HEK293T (cell line): ENCODE measurements around the gene RAC3.

Experiments
- BHLHE40 ChIP-seq: fragments of 450-650 bp; IDR thresholded peaks from 2 replicates; pipeline ENCODE4 v1.6.1; 2016; ENCODE audit warnings: mild to moderate bottlenecking, moderate library complexity, borderline replicate concordance
- ELF4 ChIP-seq: fragments of 450-650 bp; IDR thresholded peaks from 2 replicates; pipeline ENCODE4 v1.6.1; 2017; ENCODE audit warnings: antibody characterized with exemption
- FOXK2 ChIP-seq: fragments of 450-650 bp; IDR thresholded peaks from 2 replicates; pipeline ENCODE4 v1.6.1; 2016; ENCODE audit warnings: mild to moderate bottlenecking
- FOXM1 ChIP-seq: fragments of 450-650 bp; IDR thresholded peaks from 2 replicates; pipeline ENCODE4 v1.6.1; 2017; ENCODE audit warnings: mild to moderate bottlenecking, borderline replicate concordance
- HDGF ChIP-seq: fragments of 450-650 bp; IDR thresholded peaks from 2 replicates; pipeline ENCODE4 v1.6.1; 2017; ENCODE audit warnings: antibody characterized with exemption, borderline replicate concordance
- L3MBTL2 ChIP-seq: fragments of 450-650 bp; conservative IDR thresholded peaks from 2 replicates; pipeline ENCODE4 v1.6.1; 2016; ENCODE audit warnings: mild to moderate bottlenecking
- LEF1 ChIP-seq: fragments of 450-650 bp; IDR thresholded peaks from 2 replicates; pipeline ENCODE4 v1.6.1; 2017; ENCODE audit warnings: mild to moderate bottlenecking, borderline replicate concordance
- NFRKB ChIP-seq: fragments of 450-650 bp; IDR thresholded peaks from 2 replicates; pipeline ENCODE4 v1.6.1; 2016; ENCODE audit warnings: mild to moderate bottlenecking, moderate library complexity
- PKNOX1 ChIP-seq: fragments of 450-650 bp; IDR thresholded peaks from 2 replicates; pipeline ENCODE4 v1.6.1; 2016
- SP1 ChIP-seq: fragments of 450-650 bp; IDR thresholded peaks from 2 replicates; pipeline ENCODE4 v1.6.1; 2017
- SUZ12 ChIP-seq: fragments of 450-650 bp; IDR thresholded peaks from 2 replicates; pipeline ENCODE4 v1.6.1; 2016; ENCODE audit warnings: mild to moderate bottlenecking
- TARDBP ChIP-seq: fragments of 450-650 bp; IDR thresholded peaks from 2 replicates; pipeline ENCODE4 v1.6.1; 2016

GRCh38 chr17:82021107-82021899 is 10.2 kb upstream of the RAC3 start:
- no peak for TF ChIP-seq L3MBTL2
- no peak for TF ChIP-seq BHLHE40
- TF ChIP-seq HDGF = no peak
- no peak for TF ChIP-seq NFRKB
- no peak for TF ChIP-seq LEF1
- TF ChIP-seq SUZ12 = no peak
- no peak for TF ChIP-seq PKNOX1
- TF ChIP-seq SP1 = no peak
- TF ChIP-seq FOXK2 = no peak
- TF ChIP-seq TARDBP = no peak
- no peak for TF ChIP-seq ELF4
- no peak for TF ChIP-seq FOXM1
